ENCODE results near the gene C13orf46. TPM values are rescaled to one million over a fixed set of nuclear protein-coding genes. Genes with fewer than 3 reads are reported as not detected.
A peak's percentile ranks its signal among the peaks of the same experiment; 100 is the strongest.

Gene C13orf46
- total RNA-seq, 4 donors from 2014 or later, result 0.31 to 6.6 (median 5.9) TPM; not detected in 1

DNA sequence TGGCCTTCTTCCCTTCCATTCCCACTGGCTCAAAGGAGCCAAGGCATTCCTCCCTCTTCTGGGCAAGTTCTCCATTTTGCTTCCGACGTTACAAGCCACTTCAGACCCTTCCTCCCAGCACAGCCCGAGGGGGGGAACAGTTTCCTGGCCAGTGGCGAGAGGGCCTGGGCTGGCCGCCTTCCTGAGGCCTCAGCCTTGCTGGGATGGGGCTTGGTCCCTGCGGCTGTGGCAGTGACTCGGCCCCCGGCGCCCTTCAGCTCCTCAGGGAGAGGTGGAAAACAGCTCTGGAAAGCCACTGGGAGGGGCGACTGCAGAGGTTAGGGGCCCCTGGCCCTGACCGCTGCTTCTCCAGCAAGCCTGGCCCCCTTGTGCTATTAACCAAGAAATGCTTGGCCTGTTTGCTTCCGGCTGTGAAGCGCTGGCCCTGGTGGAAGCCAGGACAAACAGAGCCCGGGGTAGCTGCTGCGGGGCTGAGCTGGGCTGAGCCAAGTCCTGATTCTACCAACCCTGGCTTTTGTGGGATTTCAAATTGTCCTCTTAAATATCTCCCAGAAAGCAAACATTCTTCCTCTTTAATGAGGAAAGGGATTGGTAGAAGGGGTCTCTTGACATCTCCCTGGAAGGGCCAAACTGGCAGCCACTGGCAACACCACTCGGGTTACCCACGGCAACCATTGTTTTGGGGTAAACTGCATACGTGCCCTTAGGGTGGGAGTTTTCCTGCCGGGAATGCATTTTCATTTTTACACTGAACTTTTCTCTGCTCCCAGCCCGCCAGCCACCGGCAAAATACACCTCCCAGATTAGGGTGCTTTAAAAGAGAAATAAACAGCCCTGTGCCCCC lies 38.7 kb downstream of the C13orf46 start:
- no peaks in the 10 kb centered on the region for H3K36me3 ChIP-seq
- WGBS, 2 donors (ENCODE audit: low coverage in 1 of 2), result 47 to 60% methylated on average over 3 to 6 of the region's 21 CpGs
- peak; percentile 20 for ATAC-seq
- peak overlapping the region in 3 of 4 donors; percentile 48 to 72 (median 54) for H3K27ac ChIP-seq
- no peaks in the 10 kb centered on the region for H3K9me3 ChIP-seq
- TF ChIP-seq, protein P1, sequence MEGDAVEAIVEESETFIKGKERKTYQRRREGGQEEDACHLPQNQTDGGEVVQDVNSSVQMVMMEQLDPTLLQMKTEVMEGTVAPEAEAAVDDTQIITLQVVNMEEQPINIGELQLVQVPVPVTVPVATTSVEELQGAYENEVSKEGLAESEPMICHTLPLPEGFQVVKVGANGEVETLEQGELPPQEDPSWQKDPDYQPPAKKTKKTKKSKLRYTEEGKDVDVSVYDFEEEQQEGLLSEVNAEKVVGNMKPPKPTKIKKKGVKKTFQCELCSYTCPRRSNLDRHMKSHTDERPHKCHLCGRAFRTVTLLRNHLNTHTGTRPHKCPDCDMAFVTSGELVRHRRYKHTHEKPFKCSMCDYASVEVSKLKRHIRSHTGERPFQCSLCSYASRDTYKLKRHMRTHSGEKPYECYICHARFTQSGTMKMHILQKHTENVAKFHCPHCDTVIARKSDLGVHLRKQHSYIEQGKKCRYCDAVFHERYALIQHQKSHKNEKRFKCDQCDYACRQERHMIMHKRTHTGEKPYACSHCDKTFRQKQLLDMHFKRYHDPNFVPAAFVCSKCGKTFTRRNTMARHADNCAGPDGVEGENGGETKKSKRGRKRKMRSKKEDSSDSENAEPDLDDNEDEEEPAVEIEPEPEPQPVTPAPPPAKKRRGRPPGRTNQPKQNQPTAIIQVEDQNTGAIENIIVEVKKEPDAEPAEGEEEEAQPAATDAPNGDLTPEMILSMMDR (IDR thresholded peaks at IDR 0.05), result no peak
- no peak for TF ChIP-seq POLR2AphosphoS5 (IDR thresholded peaks at IDR 0.05)
- TF ChIP-seq EP300 (IDR thresholded peaks at IDR 0.05), result no peak
- no peak for TF ChIP-seq POLR2A (IDR thresholded peaks at IDR 0.05)
- peaks cover 4% of the 10 kb centered on the region for H3K27me3 ChIP-seq
- H3K4me3 ChIP-seq, result no peak overlapping the region
- H3K4me1 ChIP-seq, result peaks cover 0 to 39% (median 7%) of the 10 kb centered on the region in 3 donors

DNA sequence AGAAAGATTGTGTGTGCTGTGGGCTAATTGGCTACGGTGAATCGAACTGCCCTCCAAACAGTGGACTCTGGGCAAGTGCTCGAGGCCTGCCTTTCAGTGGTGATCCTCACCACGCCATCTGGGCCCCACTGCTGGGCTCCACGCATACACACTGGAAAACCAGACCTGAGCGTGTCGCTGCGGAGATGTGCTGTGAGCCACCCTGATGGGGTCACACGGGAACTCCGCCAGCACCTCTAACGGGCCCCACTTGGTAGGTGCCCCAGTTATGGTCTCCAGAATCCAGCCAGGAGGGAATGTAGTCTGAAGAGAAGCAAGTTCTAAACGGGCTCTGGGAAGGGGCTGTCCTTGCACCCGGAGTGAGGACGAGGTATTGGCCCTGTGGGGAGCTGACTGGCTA lies 39.3 kb downstream of the C13orf46 start:
- TF ChIP-seq EP300 (IDR thresholded peaks at IDR 0.05) (no peak), POLR2AphosphoS5 (IDR thresholded peaks at IDR 0.05) (no peak), POLR2A (IDR thresholded peaks at IDR 0.05) (no peak)
- TF ChIP-seq, protein P1 (IDR thresholded peaks at IDR 0.05), result no peak
- Histone ChIP-seq H3K27me3 (no peaks in the 10 kb centered on the region), H3K4me3 (no peak overlapping the region), H3K9me3 (no peaks in the 10 kb centered on the region), H3K4me1 (peaks cover 0 to 46% (median 8%) of the 10 kb centered on the region in 3 donors), H3K27ac (peak overlapping the region in 1 of 4 donors; percentile 72), H3K36me3 (no peaks in the 10 kb centered on the region)
- ATAC-seq, result no peak
- 65 to 90% methylated on average over 4 of the region's 14 CpGs for WGBS, 2 donors (ENCODE audit: low coverage in 1 of 2)

DNA sequence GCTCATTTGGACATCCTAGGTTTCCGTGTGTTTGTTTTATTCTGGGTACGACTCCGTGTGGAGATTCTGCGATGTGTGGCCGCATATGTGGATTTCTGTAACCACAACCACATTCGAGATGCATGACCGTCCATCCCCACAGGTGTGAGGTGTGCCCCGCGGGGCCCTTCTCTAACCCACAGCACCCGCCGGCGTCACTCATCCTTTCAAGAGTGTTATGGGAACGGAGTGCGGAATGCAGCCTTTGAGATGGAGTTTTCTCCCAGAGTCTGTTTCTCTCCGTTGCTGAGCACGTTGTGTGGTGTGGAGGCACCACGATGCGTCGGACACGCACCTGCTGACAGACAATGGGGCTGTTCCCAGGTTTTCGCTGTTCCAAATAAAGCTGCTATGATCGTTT lies 40.0 kb downstream of the C13orf46 start:
- H3K36me3 ChIP-seq, result no peaks in the 10 kb centered on the region
- no peaks in the 10 kb centered on the region for H3K9me3 ChIP-seq
- H3K27ac ChIP-seq, result no peak overlapping the region
- ATAC-seq, result no peak
- 91 to 99% methylated on average over 8 to 14 of the region's 22 CpGs for WGBS, 2 donors (ENCODE audit: low coverage in 1 of 2)
- H3K4me3 ChIP-seq, result no peak overlapping the region
- peaks cover 0 to 48% (median 15%) of the 10 kb centered on the region in 3 donors for H3K4me1 ChIP-seq
- no peak for TF ChIP-seq POLR2AphosphoS5 (IDR thresholded peaks at IDR 0.05)
- no peak for TF ChIP-seq POLR2A (IDR thresholded peaks at IDR 0.05)
- no peak for TF ChIP-seq EP300 (IDR thresholded peaks at IDR 0.05)
- TF ChIP-seq, protein P1 (IDR thresholded peaks at IDR 0.05), result no peak
- H3K27me3 ChIP-seq, result no peaks in the 10 kb centered on the region

DNA sequence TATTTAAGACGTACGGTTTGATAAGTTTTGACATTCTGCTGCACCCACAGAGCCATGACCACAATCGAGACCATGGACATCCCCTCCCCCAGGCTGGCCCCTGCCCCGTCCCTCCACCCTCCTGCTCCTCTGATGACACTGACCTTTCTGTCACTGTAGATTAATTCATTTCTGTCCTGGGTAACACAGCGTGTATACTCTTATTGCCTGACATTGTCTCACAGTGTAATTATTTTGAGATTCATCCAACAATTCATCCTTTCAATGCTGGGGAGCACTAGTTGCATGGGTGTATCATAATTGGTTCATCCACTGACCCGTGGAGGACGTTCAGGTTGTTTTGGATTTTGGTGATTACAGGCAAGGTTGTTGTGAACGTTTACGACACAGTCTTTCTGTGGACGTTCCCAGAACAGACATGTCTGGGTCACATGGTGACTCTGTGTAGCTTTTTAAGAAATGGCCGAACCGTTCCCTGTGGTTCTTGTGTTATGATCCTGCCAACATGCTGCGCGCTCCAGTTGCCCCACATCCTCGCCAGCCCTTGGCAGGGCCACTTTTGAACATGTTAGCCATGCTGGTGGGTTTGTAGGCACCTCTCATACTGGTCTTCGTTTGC lies 41.9 kb downstream of the C13orf46 start:
- no peak for ATAC-seq
- Histone ChIP-seq H3K27me3 (no peaks in the 10 kb centered on the region), H3K4me1 (peaks cover 0 to 52% (median 27%) of the 10 kb centered on the region in 3 donors), H3K36me3 (no peaks in the 10 kb centered on the region), H3K9me3 (no peaks in the 10 kb centered on the region), H3K27ac (no peak overlapping the region), H3K4me3 (no peak overlapping the region)
- no peak for TF ChIP-seq POLR2AphosphoS5 (IDR thresholded peaks at IDR 0.05)
- WGBS, 2 donors (ENCODE audit: low coverage in 1 of 2), result 74 to 79% methylated on average over 9 to 16 of the region's 16 CpGs

DNA sequence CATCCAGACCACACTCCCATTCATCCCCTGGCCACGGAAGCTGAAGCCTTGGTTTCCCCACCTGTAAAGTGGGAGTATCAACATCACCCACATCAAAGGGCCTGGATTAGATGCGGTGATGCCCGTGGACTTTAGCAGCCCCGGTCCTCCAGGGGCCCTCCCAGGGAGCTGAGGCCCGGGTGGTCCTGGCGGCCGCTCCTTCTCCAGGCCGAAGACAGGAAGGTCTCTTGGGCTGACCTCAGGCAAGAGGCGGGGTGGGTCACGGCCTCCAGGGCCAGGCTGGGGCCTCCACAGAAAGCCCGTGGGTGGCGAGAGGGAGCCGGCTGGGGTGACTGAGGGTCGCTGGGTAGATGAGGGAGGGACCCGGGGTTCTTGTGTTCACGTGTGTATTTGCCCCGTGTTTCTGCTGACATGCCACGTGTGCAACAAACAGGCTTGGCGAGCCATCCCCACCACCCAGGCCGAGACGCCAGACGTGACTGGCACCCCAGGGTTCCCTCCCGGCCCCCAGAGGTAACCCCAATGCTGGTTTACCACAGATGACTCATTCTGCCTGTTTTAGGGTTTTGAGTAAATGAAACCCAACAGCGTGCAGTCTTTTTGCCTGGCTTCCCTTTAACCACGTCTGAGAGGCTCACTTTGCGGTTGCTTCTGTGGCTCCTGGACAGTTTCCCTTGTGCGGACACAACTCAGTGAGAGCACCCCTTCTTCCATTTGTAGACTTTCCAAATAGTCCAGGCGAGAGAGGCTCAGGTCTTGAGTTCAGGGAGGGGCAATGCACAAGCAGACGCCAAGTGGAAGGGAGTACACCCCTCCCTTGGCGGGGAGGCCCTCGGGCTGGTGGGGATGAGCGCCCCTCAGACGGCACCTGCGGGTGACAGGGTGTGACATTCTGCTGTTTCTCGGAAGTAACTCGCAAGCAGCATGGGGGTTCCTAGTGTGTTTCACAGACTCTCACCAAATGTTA lies 42.9 kb downstream of the C13orf46 start:
- no peaks in the 10 kb centered on the region for H3K9me3 ChIP-seq
- no peak for ATAC-seq
- H3K27me3 ChIP-seq, result no peaks in the 10 kb centered on the region
- H3K4me3 ChIP-seq, result no peak overlapping the region
- H3K36me3 ChIP-seq, result no peaks in the 10 kb centered on the region
- WGBS, 2 donors (ENCODE audit: low coverage in 1 of 2), result 100% methylated on average over 1 to 5 of the region's 36 CpGs
- TF ChIP-seq POLR2A (IDR thresholded peaks at IDR 0.05) (no peak), POLR2AphosphoS5 (IDR thresholded peaks at IDR 0.05) (no peak), EP300 (IDR thresholded peaks at IDR 0.05) (no peak)
- TF ChIP-seq, protein P1 (IDR thresholded peaks at IDR 0.05), result no peak
- H3K4me1 ChIP-seq, result peaks cover 0 to 56% (median 27%) of the 10 kb centered on the region in 3 donors
- H3K27ac ChIP-seq, result no peak overlapping the region

Data from gastroesophageal sphincter (tissue), 4 donors.